Neural progenitor cell (in vitro differentiated cells): Measurements from ENCODE around the gene NUDT19. TPM values are rescaled to one million over a fixed set of nuclear protein-coding genes. Genes with fewer than 3 reads are reported as not detected.
"Not testable (repeated sequence)": the region's sequence is repeated elsewhere in the genome, so short reads cannot be mapped to it uniquely, and the experiment has no call there.

Experiments
- DNase-seq: peaks from one replicate; pipeline ENCODE4 v3.0.0-alpha.2; 2016; ENCODE audit warnings: low spot score
- H2AFZ ChIP-seq: fragments of 200-600 bp; sonication (generic); replicated peaks from 2 replicates; pipeline ENCODE4 v1.6.1; 2016; ENCODE audit warnings: antibody characterized with exemption
- H3F3A ChIP-seq: fragments of 200-600 bp; sonication (generic); 2 replicates; pipeline ENCODE4 v1.6.1; 2016; ENCODE audit warnings: antibody characterized with exemption, low read depth
- H3K27ac ChIP-seq: fragments of 200-600 bp; sonication (generic); 2 replicates; pipeline ENCODE4 v1.5.1; 2016; ENCODE audit warnings: mild to moderate bottlenecking
- H3K27me3 ChIP-seq: fragments of 200-600 bp; sonication (generic); 2 replicates; pipeline ENCODE4 v1.6.1; 2016; ENCODE audit warnings: mild to moderate bottlenecking, moderate library complexity
- H3K36me3 ChIP-seq: fragments of 200-600 bp; sonication (generic); 2 replicates; pipeline ENCODE4 v1.5.1; 2016
- H3K4me1 ChIP-seq: fragments of 200-600 bp; sonication (generic); 2 replicates; pipeline ENCODE4 v1.6.1; 2016; ENCODE audit warnings: mixed run types
- H3K4me2 ChIP-seq: fragments of 200-600 bp; sonication (generic); 2 replicates; pipeline ENCODE4 v1.6.1; 2016
- H3K4me3 ChIP-seq: fragments of 200-600 bp; sonication (generic); 2 replicates; pipeline ENCODE4 v1.5.1; 2016
- H3K79me2 ChIP-seq: fragments of 200-600 bp; sonication (generic); 2 replicates; pipeline ENCODE4 v1.6.1; 2016; ENCODE audit warnings: low read depth
- H3K9ac ChIP-seq: fragments of 200-600 bp; sonication (generic); 2 replicates; pipeline ENCODE4 v1.6.1; 2016
- H3K9me3 ChIP-seq: fragments of 200-600 bp; sonication (generic); 2 replicates; pipeline ENCODE4 v1.5.1; 2016; ENCODE audit warnings: low read depth
- H4K20me1 ChIP-seq: fragments of 200-600 bp; sonication (generic); 2 replicates; pipeline ENCODE4 v1.6.1; 2016; ENCODE audit warnings: low read depth
- H3K27ac Mint-ChIP-seq: 3 replicates; pipeline ENCODE4 v1.8.0; 2021; ENCODE audit warnings: mixed read lengths
- H3K27me3 Mint-ChIP-seq: 2 replicates; pipeline ENCODE4 v1.8.0; 2022; ENCODE audit warnings: low read depth, mild to moderate bottlenecking, inconsistent platforms, moderate library complexity, mixed read lengths; ENCODE audit not compliant: insufficient read depth
- H3K36me3 Mint-ChIP-seq: 3 replicates; pipeline ENCODE4 v1.8.0; 2021; ENCODE audit warnings: mixed read lengths
- H3K4me1 Mint-ChIP-seq: 3 replicates; pipeline ENCODE4 v1.8.0; 2021; ENCODE audit warnings: mixed read lengths
- H3K4me3 Mint-ChIP-seq: 3 replicates; pipeline ENCODE4 v1.8.0; 2021; ENCODE audit warnings: mild to moderate bottlenecking, moderate library complexity, mixed read lengths
- H3K9me3 Mint-ChIP-seq: 3 replicates; pipeline ENCODE4 v1.8.0; 2020; ENCODE audit warnings: mixed read lengths
- CTCF ChIP-seq: fragments of 200-600 bp; sonication (generic); IDR thresholded peaks from 2 replicates; pipeline ENCODE4 v1.5.1; 2017; ENCODE audit warnings: antibody characterized with exemption, mild to moderate bottlenecking
- EZH2 ChIP-seq: fragments of 200-600 bp; sonication (generic); IDR thresholded peaks from 2 replicates; pipeline ENCODE4 v1.6.1; 2017; ENCODE audit warnings: antibody characterized with exemption, mild to moderate bottlenecking, moderate library complexity
- total RNA-seq: library from RNA; depleted of rRNA; stranded (reverse); fragments of >200 nt; gene quantifications from 2 replicates; pipeline ENCODE4 v1.2.3, GENCODE V29; 2015; ENCODE audit warnings: low replicate concordance

The NUDT19 gene
- total RNA-seq, 1 donor from 2014 or later, result 4.4 TPM

GRCh38 chr19:32744555-32745325 lies 53.1 kb downstream of the NUDT19 start:
- H3K4me3 Mint-ChIP-seq, result no peak overlapping the region
- no peak overlapping the region for H2AFZ ChIP-seq

GRCh38 chr19:32745594-32746251 lies 54.1 kb downstream of the NUDT19 start:
- not testable (repeated sequence) for H3K4me3 Mint-ChIP-seq, H3K4me1 ChIP-seq, H3K9me3 Mint-ChIP-seq, H3F3A ChIP-seq, H3K79me2 ChIP-seq, H3K9ac ChIP-seq, H3K4me2 ChIP-seq, H4K20me1 ChIP-seq, H3K27me3 ChIP-seq, H3K27ac Mint-ChIP-seq, DNase-seq, H3K36me3 ChIP-seq, H3K9me3 ChIP-seq, H3K27me3 Mint-ChIP-seq, H3K27ac ChIP-seq, H3K36me3 Mint-ChIP-seq, H3K4me3 ChIP-seq, H2AFZ ChIP-seq
- peaks cover 18% of the 10 kb centered on the region for H3K4me1 Mint-ChIP-seq

More at GRCh38 chr19:32744555-32745325, 53.1 kb downstream of the NUDT19 start:
- no peaks in the 10 kb centered on the region for H3K79me2 ChIP-seq
- no peaks in the 10 kb centered on the region for H3K36me3 Mint-ChIP-seq
- no peaks in the 10 kb centered on the region for H3K36me3 ChIP-seq
- no peak for DNase-seq
- no peaks in the 10 kb centered on the region for H3K9me3 ChIP-seq
- no peaks in the 10 kb centered on the region for H4K20me1 ChIP-seq
- H3K4me2 ChIP-seq, result no peak overlapping the region
- TF ChIP-seq EZH2 (no peak), CTCF (no peak)
- H3K4me1 ChIP-seq, result peaks cover 9% of the 10 kb centered on the region
- H3K27ac ChIP-seq, result no peak overlapping the region
- H3K9ac ChIP-seq, result no peak overlapping the region
- peaks cover 18% of the 10 kb centered on the region for H3K4me1 Mint-ChIP-seq
- no peaks in the 10 kb centered on the region for H3K9me3 Mint-ChIP-seq
- no peak overlapping the region for H3K4me3 ChIP-seq
- H3K27me3 Mint-ChIP-seq, result peaks cover 8% of the 10 kb centered on the region
- peak overlapping the region; percentile 66 for H3K27ac Mint-ChIP-seq
- no peaks in the 10 kb centered on the region for H3F3A ChIP-seq
- H3K27me3 ChIP-seq, result peaks cover 4% of the 10 kb centered on the region

- H3F3A ChIP-seq, H3K9ac ChIP-seq, H3K36me3 ChIP-seq, H3K4me1 ChIP-seq, H3K27ac ChIP-seq, H3K36me3 Mint-ChIP-seq, H3K79me2 ChIP-seq, H3K4me3 Mint-ChIP-seq, H3K4me3 ChIP-seq, H4K20me1 ChIP-seq, H3K4me2 ChIP-seq, H3K27me3 ChIP-seq, H3K27ac Mint-ChIP-seq, H3K9me3 ChIP-seq, H3K27me3 Mint-ChIP-seq, H3K9me3 Mint-ChIP-seq, DNase-seq: not testable (repeated sequence)
- peaks cover 18% of the 10 kb centered on the region for H3K4me1 Mint-ChIP-seq
- peak overlapping the region; percentile 72 for H2AFZ ChIP-seq
These were observed 55.1 kb downstream of the NUDT19 start for GRCh38 chr19:32746631-32747196.

GRCh38 chr19:32748497-32748896 lies 56.9 kb downstream of the NUDT19 start:
- no peaks in the 10 kb centered on the region for H3K27me3 ChIP-seq
- no peak overlapping the region for H3K4me3 ChIP-seq
- H3K79me2 ChIP-seq, result no peaks in the 10 kb centered on the region
- H3K36me3 Mint-ChIP-seq, result no peaks in the 10 kb centered on the region
- TF ChIP-seq EZH2 (no peak), CTCF (peak; percentile 38)
- peaks cover 9% of the 10 kb centered on the region for H3K4me1 ChIP-seq
- no peak overlapping the region for H3K9ac ChIP-seq
- peaks cover 2% of the 10 kb centered on the region for H3K27me3 Mint-ChIP-seq
- DNase-seq, result peak; percentile 54
- H3K27ac ChIP-seq, result no peak overlapping the region
- H2AFZ ChIP-seq, result no peak overlapping the region
- H3K36me3 ChIP-seq, result no peaks in the 10 kb centered on the region
- no peak overlapping the region for H3K4me3 Mint-ChIP-seq
- H3K27ac Mint-ChIP-seq, result peak overlapping the region; percentile 36
- no peak overlapping the region for H3K4me2 ChIP-seq
- H3K4me1 Mint-ChIP-seq, result peaks cover 18% of the 10 kb centered on the region
- H3K9me3 ChIP-seq, result no peaks in the 10 kb centered on the region
- H3F3A ChIP-seq, result no peaks in the 10 kb centered on the region
- H4K20me1 ChIP-seq, result no peaks in the 10 kb centered on the region
- no peaks in the 10 kb centered on the region for H3K9me3 Mint-ChIP-seq
